Lung microvascular endothelial cell (primary cell): ENCODE measurements around the gene EGFLAM. TPM values are rescaled to one million over a fixed set of nuclear protein-coding genes. Genes with fewer than 3 reads are reported as not detected.
"Not testable (repeated sequence)": the region's sequence is repeated elsewhere in the genome, so short reads cannot be mapped to it uniquely, and the experiment has no call there.

Experiments used
- DNase-seq, 2 donors: peaks; one replicate each; pipeline versions ENCODE4 v3.0.0 to v3.0.0-alpha.2; 2010; ENCODE audit warnings: low read depth in 2 of 2
- total RNA-seq: library from RNA; depleted of rRNA; stranded (reverse); fragments of >200 nt; gene quantifications from 2 replicates; pipeline ENCODE4 v1.2.1, GENCODE V29; 2014

Gene EGFLAM
- total RNA-seq, 1 donor from 2014 or later = 0.20 TPM

DNA sequence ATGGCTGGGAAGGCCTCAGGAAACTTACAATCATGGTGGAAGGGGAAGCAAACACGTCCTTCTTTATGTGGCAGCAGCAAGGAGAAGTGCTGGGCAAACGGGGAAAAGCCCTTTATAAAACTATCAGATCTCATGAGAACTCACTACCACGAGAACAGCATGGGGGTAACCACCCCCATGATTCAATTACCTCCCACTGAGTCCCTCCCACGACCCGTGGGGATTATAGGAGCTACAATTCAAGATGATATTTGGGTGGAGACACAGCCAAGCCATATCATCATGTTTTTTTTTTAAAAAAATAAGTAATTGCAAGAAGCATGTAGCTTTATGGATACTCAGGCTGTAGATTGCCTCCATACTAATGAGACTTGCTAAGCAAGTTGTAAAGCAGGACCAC, 157.4 kb downstream of the EGFLAM start:
- DNase-seq = not testable (repeated sequence)

DNA sequence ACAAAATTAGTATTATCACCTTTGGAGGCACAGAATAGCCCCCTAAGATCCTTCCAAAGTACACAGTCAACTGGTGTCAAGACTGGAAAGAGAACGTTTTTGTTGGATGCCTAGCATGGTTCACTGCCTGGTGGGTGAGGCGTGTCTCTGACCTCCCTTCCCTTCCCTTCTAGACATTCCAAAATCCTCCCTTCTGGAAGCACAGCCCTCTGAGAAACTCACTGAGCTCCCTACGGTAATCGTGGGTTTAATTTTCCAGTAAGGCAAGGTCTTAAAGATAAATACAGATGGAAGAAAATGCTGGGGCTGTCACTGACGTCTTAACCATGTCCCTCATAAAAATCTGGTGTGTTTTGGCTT, 159.3 kb downstream of the EGFLAM start:
- DNase-seq = no peak

DNA sequence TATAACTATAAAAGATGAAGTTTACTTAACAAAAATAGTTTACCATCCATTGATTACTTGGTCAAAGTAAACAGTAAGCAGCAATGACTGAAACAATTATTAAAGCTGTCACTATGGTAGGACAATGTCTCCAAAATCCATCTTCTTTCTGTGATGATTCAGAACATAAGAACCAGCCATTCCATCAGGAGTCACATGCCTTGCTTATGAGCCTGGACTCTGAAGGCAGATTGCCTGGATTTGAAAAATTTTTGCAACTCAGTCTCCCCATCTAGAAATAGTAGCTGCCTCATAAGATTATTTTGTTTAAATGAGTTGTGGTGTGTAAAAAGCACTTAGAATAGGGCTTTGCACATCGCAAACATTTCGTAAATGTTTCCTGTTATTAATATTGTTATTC, 161.9 kb downstream of the EGFLAM start:
- no peak for DNase-seq

GRCh38 chr5:38420691-38421390, 162.5 kb downstream of the EGFLAM start:
- peak; percentile 68 to 83 for DNase-seq

- DNase-seq = no peak
These were observed 164.3 kb downstream of the EGFLAM start for GRCh38 chr5:38422622-38423021.

DNA sequence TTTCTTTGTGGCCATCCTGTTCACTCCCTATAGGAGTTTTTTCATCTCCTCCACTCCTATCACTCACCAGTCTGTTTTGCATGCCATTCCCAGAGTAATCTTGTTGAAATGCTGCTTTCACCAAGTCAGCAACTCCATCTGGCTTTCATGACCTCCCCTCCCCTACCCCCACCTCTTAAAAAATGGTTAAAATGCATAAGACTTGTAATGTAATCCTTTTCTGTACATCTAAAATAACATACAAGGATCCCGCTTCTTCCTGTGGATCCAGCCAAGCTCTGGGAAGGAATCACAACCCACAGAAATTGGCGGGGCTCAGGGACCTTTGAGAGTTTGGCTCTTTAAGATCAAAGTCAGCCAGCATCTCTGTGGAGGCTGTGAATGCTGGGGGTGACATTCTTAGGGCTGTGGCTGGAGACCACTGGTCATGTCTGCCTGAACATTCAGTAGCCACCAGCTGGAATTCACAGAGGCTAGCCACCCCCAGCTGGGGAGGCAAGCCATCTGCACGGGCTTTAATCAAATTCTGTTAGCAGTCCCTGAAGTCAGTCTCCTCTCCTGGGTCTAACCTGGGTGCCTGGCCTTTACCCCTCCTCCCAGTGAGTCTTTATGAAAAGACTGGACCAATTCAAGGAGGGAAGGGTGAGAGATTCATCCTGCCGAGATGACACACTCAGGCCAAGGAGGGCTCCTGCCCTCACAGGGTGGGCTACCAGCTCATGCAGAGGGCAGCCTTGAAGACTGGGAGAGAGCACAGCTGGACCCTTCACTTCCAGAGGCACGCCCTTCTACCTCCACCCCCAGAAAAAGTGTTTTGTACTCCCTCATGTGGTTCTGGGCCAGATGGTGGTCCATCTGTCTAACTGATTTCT, 165.2 kb downstream of the EGFLAM start:
- no peak for DNase-seq

- no peak for DNase-seq
These were observed 166.0 kb downstream of the EGFLAM start for GRCh38 chr5:38424148-38425060.

DNA sequence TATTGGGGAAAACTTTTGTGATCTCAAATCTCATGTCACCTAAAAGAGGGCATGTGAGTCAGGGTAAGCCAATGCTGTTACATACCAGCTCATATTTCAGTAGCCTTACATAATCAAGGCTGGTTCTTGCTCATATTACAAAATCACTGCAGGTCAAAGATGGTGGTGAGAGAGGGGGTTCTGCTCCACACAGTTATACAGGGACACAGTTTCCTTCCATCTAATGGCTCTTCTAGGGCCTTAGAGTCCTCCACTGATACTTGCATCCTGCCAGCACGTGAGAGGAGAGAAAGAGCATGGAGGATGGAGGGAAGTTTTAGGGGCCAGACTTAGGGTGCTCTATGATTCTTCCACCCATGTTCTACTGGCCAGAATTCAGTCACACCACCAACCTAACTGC, 168.1 kb downstream of the EGFLAM start:
- no peak for DNase-seq

GRCh38 chr5:38426986-38427950, 168.9 kb downstream of the EGFLAM start:
- DNase-seq = peak in 1 of 2 donors; percentile 46

GRCh38 chr5:38431242-38431853, 173.0 kb downstream of the EGFLAM start:
- no peak for DNase-seq

DNA sequence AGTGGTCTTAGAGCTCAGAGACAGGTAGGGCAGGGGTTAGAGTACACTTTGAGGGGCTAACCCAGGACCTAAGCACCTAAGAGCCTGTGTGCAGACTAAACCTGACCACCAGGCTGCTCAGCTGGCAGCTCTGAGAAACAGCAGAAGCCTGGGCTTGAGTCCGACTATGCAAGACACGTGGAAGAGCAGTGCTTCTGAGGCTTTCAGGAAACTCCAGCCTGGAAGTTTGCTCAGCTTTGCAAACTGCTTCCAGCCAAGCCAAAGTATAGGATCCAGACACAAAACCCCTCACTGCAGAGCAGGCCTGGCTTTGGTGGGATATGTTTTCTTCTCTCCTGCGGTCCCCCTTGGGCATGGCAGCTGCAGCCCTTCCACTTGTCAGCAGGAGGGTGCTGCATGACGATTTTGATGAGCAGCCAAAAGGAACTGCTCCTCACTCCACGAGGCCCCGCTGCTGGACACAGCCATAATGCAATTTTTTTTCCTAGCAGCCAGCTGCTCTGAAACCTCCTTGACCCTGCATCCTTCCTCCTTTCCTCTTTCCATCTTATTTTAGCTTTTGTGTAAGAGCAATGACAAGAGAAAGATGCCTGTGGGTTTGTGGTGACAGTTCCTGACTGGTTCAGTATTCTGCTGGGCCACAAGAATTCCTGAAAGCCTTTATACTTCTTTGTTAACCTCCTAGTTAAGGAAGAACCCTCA, 175.0 kb downstream of the EGFLAM start:
- peak; percentile 71 to 89 for DNase-seq

GRCh38 chr5:38434966-38435705, 176.8 kb downstream of the EGFLAM start:
- DNase-seq = no peak

DNA sequence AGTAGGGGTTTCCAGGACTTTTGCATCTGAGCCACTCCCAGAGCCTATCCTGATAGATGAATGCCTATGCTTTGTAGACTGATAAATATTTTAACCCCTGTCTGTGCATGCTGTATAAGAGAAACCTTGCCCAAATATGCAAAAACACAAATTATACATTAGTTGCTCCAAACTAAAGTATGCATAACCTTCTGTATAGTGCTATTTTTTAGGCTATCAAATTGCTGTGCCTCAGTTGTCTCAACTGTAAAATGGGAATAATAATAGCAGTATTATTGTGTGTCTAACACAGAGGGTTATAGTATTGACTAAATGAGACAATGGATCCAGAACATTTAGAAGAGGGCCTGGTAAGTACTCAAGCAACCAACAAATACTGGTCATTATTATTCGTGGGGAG, 180.4 kb downstream of the EGFLAM start:
- no peak for DNase-seq

- peak; percentile 91 to 94 for DNase-seq
These were observed 183.3 kb downstream of the EGFLAM start for GRCh38 chr5:38441453-38442246.

DNA sequence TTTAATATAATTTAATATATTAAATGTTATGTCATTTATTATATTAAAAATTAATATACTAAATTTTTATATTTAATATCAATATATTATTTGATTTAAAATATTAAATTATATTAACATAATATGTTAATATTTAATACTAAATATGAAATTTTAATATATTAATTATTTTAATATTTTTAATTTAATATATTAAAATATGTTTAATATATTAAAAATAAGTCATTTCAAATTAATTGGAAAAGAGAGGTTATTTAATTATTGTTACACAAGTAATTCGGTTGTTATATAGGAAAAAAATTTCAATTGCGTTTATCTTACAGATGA, 183.9 kb downstream of the EGFLAM start:
- no peak for DNase-seq

DNA sequence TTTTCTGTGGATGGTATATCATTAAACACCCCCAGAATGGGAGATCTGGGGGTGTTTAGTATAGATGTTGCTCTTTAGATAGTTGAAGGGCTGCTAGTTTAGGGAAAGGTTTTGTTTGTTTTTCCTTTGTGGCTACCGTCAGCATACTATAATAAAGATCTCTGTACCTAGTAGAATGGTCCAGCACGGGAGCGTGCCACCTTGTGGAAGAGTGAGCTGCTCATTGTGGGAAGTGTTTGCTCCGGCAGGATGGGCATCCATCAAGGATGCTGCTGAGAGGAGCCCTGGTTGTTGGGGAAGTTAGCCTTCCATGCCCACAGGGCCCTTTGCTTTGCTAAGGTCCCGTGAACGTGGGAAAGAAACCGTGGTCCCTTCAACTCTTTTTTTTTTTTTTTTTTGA, 185.0 kb downstream of the EGFLAM start:
- DNase-seq = no peak

GRCh38 chr5:38445374-38446028, 187.1 kb downstream of the EGFLAM start:
- no peak for DNase-seq
